ENCODE data around the gene SCGB3A1.

Gene SCGB3A1

GRCh38 chr5:180596115-180596667, 4.9 kb upstream of the SCGB3A1 start:
- Histone ChIP-seq H3K27me3 (ENCODE audit: insufficient read depth, low read length) (peaks cover 10% of the 10 kb centered on the region), H3K36me3 (ENCODE audit: insufficient read depth, low read length) (no peaks in the 10 kb centered on the region), H3K4me3 (ENCODE audit: low read length) (no peak overlapping the region), H3K4me1 (ENCODE audit: insufficient read depth, low read length) (no peaks in the 10 kb centered on the region), H2AFZ (ENCODE audit: low read depth, low read length) (no peak overlapping the region), H3K9me3 (ENCODE audit: low read length) (no peaks in the 10 kb centered on the region)

DNA sequence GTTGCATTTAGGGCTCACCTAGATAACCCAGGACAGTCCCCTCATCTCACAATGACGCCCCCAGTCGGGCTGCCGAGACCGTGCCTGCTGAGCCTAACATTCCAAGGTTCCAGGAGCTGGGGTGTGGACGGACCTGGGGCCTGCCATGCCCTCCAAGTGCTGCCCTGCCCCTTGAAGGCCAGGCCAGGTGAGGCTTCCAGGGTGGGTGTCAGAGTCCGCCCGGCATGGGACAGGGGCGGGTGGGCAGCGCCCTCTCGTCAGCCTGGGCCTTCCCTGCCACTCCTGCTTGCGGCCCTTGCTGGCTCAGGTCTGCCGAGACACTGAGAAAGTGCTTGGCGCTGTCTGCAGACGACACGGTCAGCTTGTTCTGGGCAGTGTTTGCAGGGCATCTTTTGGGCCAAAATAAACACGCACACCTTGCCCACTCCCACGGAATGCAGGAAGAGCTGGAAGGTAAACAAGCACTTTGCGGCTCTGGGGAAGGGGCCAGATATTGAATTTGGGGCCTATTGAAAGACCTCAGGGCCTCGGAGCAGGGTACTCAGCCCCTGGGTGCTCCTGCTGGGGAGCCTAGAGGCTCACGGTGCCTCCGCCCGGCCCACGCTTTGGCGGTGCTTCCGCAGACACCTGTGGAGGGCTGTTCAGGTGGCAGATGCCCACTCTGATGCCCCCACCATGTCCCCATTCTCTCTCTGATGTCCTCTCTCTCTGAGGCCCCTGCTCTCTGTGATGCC, 4.2 kb upstream of the SCGB3A1 start:
- H3K36me3 ChIP-seq (ENCODE audit: insufficient read depth, low read length) = no peaks in the 10 kb centered on the region
- H3K4me3 ChIP-seq (ENCODE audit: low read length) = no peak overlapping the region
- H2AFZ ChIP-seq (ENCODE audit: low read depth, low read length) = no peak overlapping the region
- peaks cover 10% of the 10 kb centered on the region for H3K27me3 ChIP-seq (ENCODE audit: insufficient read depth, low read length)
- no peaks in the 10 kb centered on the region for H3K9me3 ChIP-seq (ENCODE audit: low read length)
- H3K4me1 ChIP-seq (ENCODE audit: insufficient read depth, low read length) = no peaks in the 10 kb centered on the region

GRCh38 chr5:180595046-180595379, 3.7 kb upstream of the SCGB3A1 start:
- no peaks in the 10 kb centered on the region for H3K4me1 ChIP-seq (ENCODE audit: insufficient read depth, low read length)
- H3K4me3 ChIP-seq (ENCODE audit: low read length) = no peak overlapping the region
- H3K9me3 ChIP-seq (ENCODE audit: low read length) = no peaks in the 10 kb centered on the region
- H3K27me3 ChIP-seq (ENCODE audit: insufficient read depth, low read length) = peaks cover 11% of the 10 kb centered on the region
- H3K36me3 ChIP-seq (ENCODE audit: insufficient read depth, low read length) = no peaks in the 10 kb centered on the region
- no peak overlapping the region for H2AFZ ChIP-seq (ENCODE audit: low read depth, low read length)

DNA sequence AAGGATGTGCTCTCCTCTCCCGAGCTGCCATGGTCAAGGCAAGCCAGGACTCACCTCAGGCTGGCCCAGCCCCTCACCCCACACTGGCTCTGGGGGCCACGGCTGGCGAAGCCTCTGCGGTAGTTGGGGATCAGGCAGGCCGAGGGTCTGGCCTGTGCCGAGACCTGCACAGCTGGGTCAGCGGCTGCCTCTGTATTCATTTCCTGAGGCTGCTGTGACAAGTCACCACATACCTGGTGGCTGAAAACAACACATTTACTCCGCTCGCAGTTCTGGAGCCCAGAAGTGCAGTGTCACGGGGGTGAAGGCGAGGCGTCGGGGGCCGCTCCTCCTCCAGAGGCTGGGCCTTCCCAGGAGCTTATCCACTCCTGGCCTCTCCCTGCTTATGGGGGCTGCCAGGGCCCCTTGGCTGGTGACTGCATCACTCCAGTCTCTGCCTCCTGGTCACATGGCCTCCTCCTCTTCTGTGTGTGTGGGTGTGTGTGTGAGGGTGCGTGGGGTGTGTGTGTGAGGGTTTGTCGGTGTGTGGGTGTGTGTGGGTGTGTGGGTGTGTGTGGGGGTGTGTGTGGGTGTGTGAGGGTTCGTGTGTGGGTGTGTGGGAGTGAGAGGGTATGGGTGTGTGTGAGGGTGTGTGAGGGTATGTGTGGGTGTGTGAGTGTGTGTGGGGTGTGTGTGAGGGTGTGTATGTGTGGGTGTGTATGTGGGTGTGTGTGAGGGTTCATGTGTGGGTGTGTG, 3.2 kb upstream of the SCGB3A1 start:
- Histone ChIP-seq H2AFZ (ENCODE audit: low read depth, low read length) (no peak overlapping the region), H3K4me1 (ENCODE audit: insufficient read depth, low read length) (no peaks in the 10 kb centered on the region), H3K27me3 (ENCODE audit: insufficient read depth, low read length) (peaks cover 16% of the 10 kb centered on the region), H3K4me3 (ENCODE audit: low read length) (no peak overlapping the region), H3K9me3 (ENCODE audit: low read length) (no peaks in the 10 kb centered on the region), H3K36me3 (ENCODE audit: insufficient read depth, low read length) (no peaks in the 10 kb centered on the region)

DNA sequence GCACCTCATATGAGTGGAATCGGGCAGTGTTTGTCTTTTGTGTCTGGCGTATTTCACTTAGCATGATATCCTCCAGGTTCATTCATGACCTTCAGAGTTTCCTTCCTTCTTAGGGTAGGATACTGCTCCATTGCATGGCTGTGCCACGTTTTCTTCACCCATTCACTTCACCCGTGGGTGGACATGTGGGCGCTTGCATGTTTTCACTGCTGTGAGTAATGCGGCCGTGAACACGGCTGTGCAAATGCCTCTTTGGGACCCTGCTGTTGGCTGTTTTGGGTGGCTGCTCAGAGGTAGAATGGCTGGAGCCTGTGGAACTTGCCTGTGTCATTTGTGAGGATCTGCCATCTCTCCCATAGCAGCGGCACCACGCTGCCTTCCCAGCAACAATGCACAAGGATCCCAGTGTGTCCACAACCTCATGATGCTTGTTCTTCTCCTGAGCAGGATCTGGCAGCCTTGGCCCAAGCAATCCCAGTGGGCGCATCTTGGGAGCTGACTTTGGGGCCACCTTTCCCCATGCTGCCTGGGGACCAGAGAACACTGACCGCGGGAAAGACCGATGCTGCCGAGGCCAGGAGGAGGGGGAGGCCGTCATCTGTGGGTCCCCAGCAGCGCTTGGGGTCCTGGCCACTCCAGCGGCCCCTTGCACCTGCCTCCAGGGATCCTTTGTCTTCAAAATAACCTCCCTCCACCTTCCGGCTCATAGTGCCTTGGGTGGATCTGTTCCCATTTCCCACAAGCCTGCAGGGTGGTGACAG, 2.3 kb upstream of the SCGB3A1 start:
- no peaks in the 10 kb centered on the region for H3K36me3 ChIP-seq (ENCODE audit: insufficient read depth, low read length)
- no peak overlapping the region for H2AFZ ChIP-seq (ENCODE audit: low read depth, low read length)
- H3K9me3 ChIP-seq (ENCODE audit: low read length) = no peaks in the 10 kb centered on the region
- H3K4me3 ChIP-seq (ENCODE audit: low read length) = no peak overlapping the region
- H3K4me1 ChIP-seq (ENCODE audit: insufficient read depth, low read length) = no peaks in the 10 kb centered on the region
- H3K27me3 ChIP-seq (ENCODE audit: insufficient read depth, low read length) = peaks cover 18% of the 10 kb centered on the region

DNA sequence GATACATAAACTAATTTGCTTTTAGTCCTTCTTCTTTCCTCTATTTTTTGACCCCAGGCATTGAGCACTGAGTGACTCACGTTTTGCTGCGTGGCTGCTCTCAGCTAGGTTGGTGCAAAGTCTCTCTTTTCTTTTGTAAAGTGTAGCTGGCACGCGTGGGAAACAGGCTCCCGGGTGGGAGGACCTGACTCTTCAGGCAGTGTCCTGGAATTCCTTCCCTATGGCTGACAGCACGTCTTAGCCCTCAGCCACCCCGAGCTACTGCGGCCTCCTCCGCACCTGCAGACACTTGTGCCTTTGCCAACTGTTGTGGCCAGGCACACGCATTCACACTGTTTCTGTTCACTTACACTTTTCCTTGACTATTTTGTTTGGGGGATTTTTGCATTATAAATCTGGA, 877 bp upstream of the SCGB3A1 start:
- Histone ChIP-seq H3K27me3 (ENCODE audit: insufficient read depth, low read length) (peaks cover 18% of the 10 kb centered on the region), H3K36me3 (ENCODE audit: insufficient read depth, low read length) (no peaks in the 10 kb centered on the region), H3K9me3 (ENCODE audit: low read length) (no peaks in the 10 kb centered on the region), H2AFZ (ENCODE audit: low read depth, low read length) (no peak overlapping the region), H3K4me3 (ENCODE audit: low read length) (no peak overlapping the region), H3K4me1 (ENCODE audit: insufficient read depth, low read length) (no peaks in the 10 kb centered on the region)

DNA sequence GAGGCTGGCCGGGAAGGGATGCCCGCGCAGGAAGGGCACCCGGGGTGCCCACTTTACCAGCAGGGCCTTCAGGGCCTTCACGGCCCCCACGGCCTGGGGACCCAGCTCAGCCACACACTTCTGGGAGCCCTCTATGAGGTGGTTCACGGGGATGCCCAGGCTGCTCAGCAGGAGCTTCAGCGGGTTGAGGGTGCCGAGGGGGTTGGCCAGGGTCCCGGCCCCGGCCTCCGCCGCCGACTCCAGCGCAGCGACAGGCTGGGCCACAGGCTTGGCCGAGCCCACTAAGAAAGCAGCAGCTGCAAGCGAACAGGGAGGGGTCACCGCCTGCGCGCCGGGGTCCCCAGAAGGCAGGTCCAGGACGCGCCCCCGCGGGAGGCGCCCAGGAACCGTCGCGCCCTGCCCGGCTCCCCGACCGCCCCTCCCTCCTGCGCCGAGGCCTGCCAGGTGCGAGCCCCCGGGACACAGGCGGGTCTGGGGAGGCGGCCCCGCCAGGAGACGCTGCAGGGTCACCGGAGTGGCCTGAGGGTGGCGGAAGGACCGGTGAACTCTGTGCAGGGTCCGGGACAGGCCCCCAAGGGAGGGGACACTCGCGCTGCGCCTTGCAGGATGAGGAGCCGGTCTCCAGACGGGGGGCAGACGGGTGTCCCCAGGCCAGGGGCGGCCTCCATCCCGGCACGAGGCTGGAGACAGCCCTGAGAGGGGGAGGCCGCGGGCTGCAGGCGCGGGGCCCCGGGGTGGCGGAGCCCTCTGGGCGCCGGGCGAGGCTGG, 572 bp downstream of the SCGB3A1 start:
- Histone ChIP-seq H3K4me3 (ENCODE audit: low read length) (no peak overlapping the region), H2AFZ (ENCODE audit: low read depth, low read length) (no peak overlapping the region), H3K27me3 (ENCODE audit: insufficient read depth, low read length) (peaks cover 18% of the 10 kb centered on the region), H3K9me3 (ENCODE audit: low read length) (peaks cover 2% of the 10 kb centered on the region), H3K4me1 (ENCODE audit: insufficient read depth, low read length) (no peaks in the 10 kb centered on the region), H3K36me3 (ENCODE audit: insufficient read depth, low read length) (no peaks in the 10 kb centered on the region)

DNA sequence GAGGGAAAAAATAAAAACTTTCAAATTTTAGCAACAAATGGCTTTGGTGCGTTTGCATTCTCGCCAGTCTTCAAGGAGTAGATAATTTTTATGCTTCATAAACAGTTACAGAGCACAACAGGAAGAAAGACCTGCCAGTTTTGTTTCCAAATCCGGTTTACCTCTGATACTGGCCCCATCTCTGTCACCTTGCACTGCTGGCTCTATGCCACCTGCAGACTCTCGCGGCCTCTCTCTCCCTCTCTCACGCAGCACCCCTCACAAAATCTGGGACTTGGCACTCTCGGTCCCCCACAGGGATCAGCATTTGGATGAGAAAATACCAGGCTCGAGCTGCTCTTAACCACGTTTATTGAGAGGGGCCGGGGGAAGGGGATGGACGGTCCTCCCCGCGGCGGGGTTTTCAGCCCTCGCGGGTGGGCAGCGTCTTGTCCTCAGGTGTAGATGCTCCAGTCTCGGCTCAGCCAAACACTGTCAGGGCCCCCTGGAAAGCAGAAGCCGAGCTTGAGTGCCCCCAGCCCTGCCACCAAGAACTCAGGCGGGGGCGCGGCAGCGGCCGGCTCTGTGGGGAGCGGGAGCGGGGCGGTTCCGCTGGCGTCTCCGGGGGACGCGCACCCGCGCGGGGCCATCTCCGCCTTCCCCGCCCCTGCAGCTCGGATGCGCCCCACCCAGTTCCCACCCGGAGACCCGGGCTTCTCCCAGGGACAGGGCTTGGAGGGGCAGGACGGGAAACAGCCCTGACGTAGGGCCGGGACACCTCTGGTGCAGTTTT, 1.3 kb downstream of the SCGB3A1 start:
- H3K36me3 ChIP-seq (ENCODE audit: insufficient read depth, low read length) = no peaks in the 10 kb centered on the region
- no peak overlapping the region for H2AFZ ChIP-seq (ENCODE audit: low read depth, low read length)
- no peaks in the 10 kb centered on the region for H3K4me1 ChIP-seq (ENCODE audit: insufficient read depth, low read length)
- peaks cover 18% of the 10 kb centered on the region for H3K27me3 ChIP-seq (ENCODE audit: insufficient read depth, low read length)
- no peak overlapping the region for H3K4me3 ChIP-seq (ENCODE audit: low read length)
- H3K9me3 ChIP-seq (ENCODE audit: low read length) = peaks cover 3% of the 10 kb centered on the region

DNA sequence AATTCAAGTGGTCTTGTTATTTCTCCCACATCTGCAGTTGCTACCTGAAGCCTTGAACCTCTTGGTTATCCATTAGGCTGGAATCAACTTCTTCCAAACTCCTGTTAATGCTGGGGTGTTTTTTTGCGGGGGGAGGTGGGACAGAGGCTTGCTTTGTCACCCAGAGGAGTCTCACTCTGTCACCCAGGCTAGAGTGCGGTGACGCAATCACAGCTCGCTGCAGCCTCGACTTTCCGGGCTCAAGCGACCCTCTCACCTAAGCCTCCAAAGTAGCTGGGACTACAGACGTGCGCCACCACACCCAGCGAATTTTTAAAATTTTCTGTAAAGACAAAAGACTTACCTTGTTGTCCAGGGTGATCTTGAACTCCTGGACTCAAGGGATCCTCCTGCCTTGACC, 4.4 kb downstream of the SCGB3A1 start:
- Histone ChIP-seq H3K4me1 (ENCODE audit: insufficient read depth, low read length) (no peaks in the 10 kb centered on the region), H3K27me3 (ENCODE audit: insufficient read depth, low read length) (peaks cover 13% of the 10 kb centered on the region), H2AFZ (ENCODE audit: low read depth, low read length) (no peak overlapping the region), H3K36me3 (ENCODE audit: insufficient read depth, low read length) (no peaks in the 10 kb centered on the region), H3K9me3 (ENCODE audit: low read length) (peaks cover 6% of the 10 kb centered on the region), H3K4me3 (ENCODE audit: low read length) (no peak overlapping the region)

DNA sequence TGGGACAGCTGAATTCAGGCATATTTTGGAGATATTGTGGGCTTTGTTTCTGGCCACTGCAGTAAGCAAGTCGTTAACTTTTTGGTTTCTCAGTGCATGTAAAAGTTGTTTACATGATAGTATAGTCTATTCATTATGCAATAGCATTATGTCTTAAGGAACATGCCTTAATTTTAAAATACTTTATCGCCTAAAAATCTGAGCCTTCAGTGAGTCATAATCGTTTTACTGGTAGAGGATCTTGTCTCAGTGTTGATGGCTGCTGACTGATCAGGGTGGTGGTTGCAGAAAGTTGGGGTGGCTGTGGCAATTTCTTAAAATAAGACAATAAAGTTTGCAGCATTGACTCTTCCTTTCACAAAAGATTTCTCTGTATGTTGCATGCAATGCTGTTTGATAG, 5.1 kb downstream of the SCGB3A1 start:
- Histone ChIP-seq H3K4me1 (ENCODE audit: insufficient read depth, low read length) (no peaks in the 10 kb centered on the region), H3K9me3 (ENCODE audit: low read length) (peaks cover 6% of the 10 kb centered on the region), H3K4me3 (ENCODE audit: low read length) (no peak overlapping the region), H2AFZ (ENCODE audit: low read depth, low read length) (no peak overlapping the region), H3K27me3 (ENCODE audit: insufficient read depth, low read length) (peaks cover 8% of the 10 kb centered on the region), H3K36me3 (ENCODE audit: insufficient read depth, low read length) (no peaks in the 10 kb centered on the region)

- Histone ChIP-seq H3K4me1 (ENCODE audit: insufficient read depth, low read length) (no peaks in the 10 kb centered on the region), H3K4me3 (ENCODE audit: low read length) (no peak overlapping the region), H3K36me3 (ENCODE audit: insufficient read depth, low read length) (no peaks in the 10 kb centered on the region), H2AFZ (ENCODE audit: low read depth, low read length) (no peak overlapping the region), H3K9me3 (ENCODE audit: low read length) (peaks cover 6% of the 10 kb centered on the region), H3K27me3 (ENCODE audit: insufficient read depth, low read length) (peaks cover under 1% of the 10 kb centered on the region)
These were observed 7.6 kb downstream of the SCGB3A1 start for GRCh38 chr5:180583738-180584137.

- H3K4me1 ChIP-seq (ENCODE audit: insufficient read depth, low read length) = no peaks in the 10 kb centered on the region
- peaks cover 4% of the 10 kb centered on the region for H3K9me3 ChIP-seq (ENCODE audit: low read length)
- H3K27me3 ChIP-seq (ENCODE audit: insufficient read depth, low read length) = no peaks in the 10 kb centered on the region
- H3K36me3 ChIP-seq (ENCODE audit: insufficient read depth, low read length) = peaks cover 30% of the 10 kb centered on the region
- no peak overlapping the region for H3K4me3 ChIP-seq (ENCODE audit: low read length)
- no peak overlapping the region for H2AFZ ChIP-seq (ENCODE audit: low read depth, low read length)
These were observed 10.6 kb downstream of the SCGB3A1 start for GRCh38 chr5:180580681-180581080.

All from neuron (in vitro differentiated cells).